WTC11 (cell line): ENCODE results near the gene NUSAP1. TPM values are rescaled to one million over a fixed set of nuclear protein-coding genes. Genes with fewer than 3 reads are reported as not detected.

ENCODE experiments used
- ATF6 ChIP-seq: sonication (generic); formaldehyde crosslinking; IDR thresholded peaks from 2 replicates; pipeline ENCODE4 v1.8.1; 2023; ENCODE audit warnings: mild to moderate bottlenecking, missing genetic modification reagents
- CBFB ChIP-seq: sonication (generic); formaldehyde crosslinking; IDR thresholded peaks from 2 replicates; pipeline ENCODE4 v1.8.1; 2022; ENCODE audit warnings: mild to moderate bottlenecking, low read depth, missing genetic modification reagents
- CREM ChIP-seq: sonication (generic); formaldehyde crosslinking; IDR thresholded peaks from 2 replicates; pipeline ENCODE4 v1.8.1; 2022; ENCODE audit warnings: mild to moderate bottlenecking, missing genetic modification reagents, moderate library complexity
- GRHL2 ChIP-seq: fragments of 250-450 bp; sonication (Bioruptor Pico); IDR thresholded peaks from 2 replicates; pipeline ENCODE4 v1.8.0; 2022; ENCODE audit warnings: mild to moderate bottlenecking, moderate library complexity; ENCODE audit not compliant: insufficient replicate concordance, severe bottlenecking
- HMGA2 ChIP-seq: fragments of 250-450 bp; sonication (Bioruptor Pico); IDR thresholded peaks from 2 replicates; pipeline ENCODE4 v1.4.0; 2021; ENCODE audit warnings: mild to moderate bottlenecking, moderate library complexity
- HMGXB4 ChIP-seq: sonication (generic); formaldehyde crosslinking; IDR thresholded peaks from 2 replicates; pipeline ENCODE4 v1.8.1; 2023; ENCODE audit warnings: mild to moderate bottlenecking, moderate library complexity, missing genetic modification reagents
- JUN ChIP-seq: sonication (generic); formaldehyde crosslinking; IDR thresholded peaks from 2 replicates; pipeline ENCODE4 v1.8.0; 2023; ENCODE audit warnings: mild to moderate bottlenecking, missing genetic modification reagents
- MYBL2 ChIP-seq: sonication (generic); formaldehyde crosslinking; IDR thresholded peaks from 2 replicates; pipeline ENCODE4 v1.8.1; 2023; ENCODE audit warnings: mild to moderate bottlenecking, moderate library complexity, missing genetic modification reagents
- NR2C2 ChIP-seq: sonication (generic); formaldehyde crosslinking; IDR thresholded peaks from 2 replicates; pipeline ENCODE4 v1.8.0; 2022; ENCODE audit warnings: mild to moderate bottlenecking, missing genetic modification reagents
- NR3C1 ChIP-seq: sonication (generic); formaldehyde crosslinking; conservative IDR thresholded peaks from 2 replicates; pipeline ENCODE4 v1.8.1; 2023; ENCODE audit warnings: low read depth, mild to moderate bottlenecking, missing genetic modification reagents
- RORB ChIP-seq: fragments of 250-450 bp; sonication (Bioruptor Pico); IDR thresholded peaks from 2 replicates; pipeline ENCODE4 v1.9.0; 2021; ENCODE audit warnings: mild to moderate bottlenecking
- TCF7 ChIP-seq: sonication (generic); formaldehyde crosslinking; IDR thresholded peaks from 2 replicates; pipeline ENCODE4 v1.8.0; 2022; ENCODE audit warnings: mild to moderate bottlenecking, low read depth, missing genetic modification reagents, moderate library complexity
- TEAD1 ChIP-seq: sonication (generic); formaldehyde crosslinking; IDR thresholded peaks from 2 replicates; pipeline ENCODE4 v1.8.0; 2022; ENCODE audit warnings: mild to moderate bottlenecking, missing genetic modification reagents
- TP53 ChIP-seq: sonication (generic); formaldehyde crosslinking; IDR thresholded peaks from 2 replicates; pipeline ENCODE4 v1.8.1; 2023; ENCODE audit warnings: mild to moderate bottlenecking, missing genetic modification reagents
- ZNF138 ChIP-seq: sonication (generic); formaldehyde crosslinking; conservative IDR thresholded peaks from 2 replicates; pipeline ENCODE4 v1.8.1; 2022; ENCODE audit warnings: mild to moderate bottlenecking, moderate library complexity, missing genetic modification reagents
- ZNF396 ChIP-seq: fragments of 250-450 bp; sonication (Bioruptor Pico); IDR thresholded peaks from 2 replicates; pipeline ENCODE4 v1.8.0; 2021; ENCODE audit warnings: mild to moderate bottlenecking, moderate library complexity, borderline replicate concordance
- ZNF416 ChIP-seq: fragments of 250-450 bp; sonication (Bioruptor Pico); IDR thresholded peaks from 2 replicates; pipeline ENCODE4 v1.9.0; 2021; ENCODE audit warnings: mild to moderate bottlenecking, inconsistent platforms
- total RNA-seq: library from RNA; stranded (reverse); gene quantifications from 3 replicates; pipeline ENCODE4 v1.2.3, GENCODE V29; 2021
- TF ChIP-seq, protein P1 (sequence below): sonication (generic); formaldehyde crosslinking; IDR thresholded peaks from 2 replicates; pipeline ENCODE4 v1.8.0; 2022; ENCODE audit warnings: mild to moderate bottlenecking, missing genetic modification reagents
- TF ChIP-seq, protein P2 (sequence below): sonication (generic); formaldehyde crosslinking; IDR thresholded peaks from 2 replicates; pipeline ENCODE4 v1.8.1; 2022; ENCODE audit warnings: low read depth, missing genetic modification reagents, borderline replicate concordance
- TF ChIP-seq, protein P3 (sequence below): fragments of 250-450 bp; sonication (Bioruptor Pico); IDR thresholded peaks from 2 replicates; pipeline ENCODE4 v1.9.0; 2021; ENCODE audit warnings: mild to moderate bottlenecking
- TF ChIP-seq, protein P4 (sequence below): sonication (generic); formaldehyde crosslinking; IDR thresholded peaks from 2 replicates; pipeline ENCODE4 v1.8.0; 2023; ENCODE audit warnings: mild to moderate bottlenecking, missing genetic modification reagents
- TF ChIP-seq, protein P5 (sequence below): sonication (generic); formaldehyde crosslinking; IDR thresholded peaks from 2 replicates; pipeline ENCODE4 v1.8.1; 2023; ENCODE audit warnings: mild to moderate bottlenecking, missing genetic modification reagents, borderline replicate concordance

Gene NUSAP1
- total RNA-seq, 1 experiment from 2014 or later, result 135 TPM

DNA sequence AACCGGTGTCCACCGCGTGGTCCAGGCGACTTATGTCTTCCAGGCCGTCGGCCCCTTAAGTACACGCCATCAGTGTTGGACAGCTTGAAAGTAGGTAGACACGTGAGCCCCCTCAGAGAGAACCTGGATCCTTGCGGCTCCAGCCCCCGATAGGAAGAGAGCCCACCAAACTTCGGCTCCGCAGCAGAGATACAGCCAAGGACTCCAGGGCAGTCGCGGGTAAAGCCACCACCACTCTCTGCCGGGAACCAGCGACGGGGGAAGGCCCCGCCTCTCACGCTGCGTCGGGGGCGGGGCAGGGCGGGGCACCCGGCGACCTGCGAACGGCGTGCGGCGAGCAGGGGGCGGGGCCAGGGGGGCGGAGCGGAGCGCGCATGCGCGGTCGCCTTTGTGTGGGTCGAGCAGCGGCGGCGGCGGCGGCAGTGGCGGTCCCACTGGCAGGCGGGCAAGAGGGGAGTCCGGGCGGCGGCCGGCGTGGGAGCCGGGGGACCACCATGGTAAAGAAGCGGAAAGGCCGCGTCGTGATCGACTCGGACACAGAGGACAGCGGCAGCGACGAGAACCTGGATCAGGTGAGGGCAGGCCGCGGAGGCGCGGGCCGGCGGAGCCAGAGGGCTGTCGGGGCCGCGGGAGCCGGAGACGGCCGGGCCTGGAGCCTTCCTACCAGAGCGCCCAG is 84.2 kb downstream of the NUSAP1 start, which contains the start of gene RTF1 (continued):
- no peak; the same call in 1 of the 2 replicates for TF ChIP-seq HMGXB4 (CRISPR knock-in tag)
- TF ChIP-seq, protein P1, sequence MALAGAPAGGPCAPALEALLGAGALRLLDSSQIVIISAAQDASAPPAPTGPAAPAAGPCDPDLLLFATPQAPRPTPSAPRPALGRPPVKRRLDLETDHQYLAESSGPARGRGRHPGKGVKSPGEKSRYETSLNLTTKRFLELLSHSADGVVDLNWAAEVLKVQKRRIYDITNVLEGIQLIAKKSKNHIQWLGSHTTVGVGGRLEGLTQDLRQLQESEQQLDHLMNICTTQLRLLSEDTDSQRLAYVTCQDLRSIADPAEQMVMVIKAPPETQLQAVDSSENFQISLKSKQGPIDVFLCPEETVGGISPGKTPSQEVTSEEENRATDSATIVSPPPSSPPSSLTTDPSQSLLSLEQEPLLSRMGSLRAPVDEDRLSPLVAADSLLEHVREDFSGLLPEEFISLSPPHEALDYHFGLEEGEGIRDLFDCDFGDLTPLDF (CRISPR knock-in tag), result no peak
- TF ChIP-seq NR3C1 (CRISPR knock-in tag), result no peak
- TF ChIP-seq TP53 (CRISPR knock-in tag), result no peak
- peak; percentile 15; the same call in 1 of the 2 replicates for TF ChIP-seq CREM (CRISPR knock-in tag)
- TF ChIP-seq ATF6, result no peak
- no peak for TF ChIP-seq ZNF416 (CRISPR knock-in tag)
- TF ChIP-seq HMGA2 (CRISPR knock-in tag), result no peak
- no peak for TF ChIP-seq CBFB (CRISPR knock-in tag)
- TF ChIP-seq, protein P2, sequence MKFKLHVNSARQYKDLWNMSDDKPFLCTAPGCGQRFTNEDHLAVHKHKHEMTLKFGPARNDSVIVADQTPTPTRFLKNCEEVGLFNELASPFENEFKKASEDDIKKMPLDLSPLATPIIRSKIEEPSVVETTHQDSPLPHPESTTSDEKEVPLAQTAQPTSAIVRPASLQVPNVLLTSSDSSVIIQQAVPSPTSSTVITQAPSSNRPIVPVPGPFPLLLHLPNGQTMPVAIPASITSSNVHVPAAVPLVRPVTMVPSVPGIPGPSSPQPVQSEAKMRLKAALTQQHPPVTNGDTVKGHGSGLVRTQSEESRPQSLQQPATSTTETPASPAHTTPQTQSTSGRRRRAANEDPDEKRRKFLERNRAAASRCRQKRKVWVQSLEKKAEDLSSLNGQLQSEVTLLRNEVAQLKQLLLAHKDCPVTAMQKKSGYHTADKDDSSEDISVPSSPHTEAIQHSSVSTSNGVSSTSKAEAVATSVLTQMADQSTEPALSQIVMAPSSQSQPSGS (CRISPR knock-in tag), result no peak
- TF ChIP-seq MYBL2 (CRISPR knock-in tag), result peak; percentile 69
- TF ChIP-seq ZNF396, result no peak
- TF ChIP-seq TCF7 (CRISPR knock-in tag), result 0 out of 2 replicates have a peak, but pooled peaks have one; percentile 18
- TF ChIP-seq TEAD1 (CRISPR knock-in tag), result no peak; the same call in 1 of the 2 replicates
- TF ChIP-seq JUN (CRISPR knock-in tag), result peak; percentile 82
- TF ChIP-seq, protein P3, sequence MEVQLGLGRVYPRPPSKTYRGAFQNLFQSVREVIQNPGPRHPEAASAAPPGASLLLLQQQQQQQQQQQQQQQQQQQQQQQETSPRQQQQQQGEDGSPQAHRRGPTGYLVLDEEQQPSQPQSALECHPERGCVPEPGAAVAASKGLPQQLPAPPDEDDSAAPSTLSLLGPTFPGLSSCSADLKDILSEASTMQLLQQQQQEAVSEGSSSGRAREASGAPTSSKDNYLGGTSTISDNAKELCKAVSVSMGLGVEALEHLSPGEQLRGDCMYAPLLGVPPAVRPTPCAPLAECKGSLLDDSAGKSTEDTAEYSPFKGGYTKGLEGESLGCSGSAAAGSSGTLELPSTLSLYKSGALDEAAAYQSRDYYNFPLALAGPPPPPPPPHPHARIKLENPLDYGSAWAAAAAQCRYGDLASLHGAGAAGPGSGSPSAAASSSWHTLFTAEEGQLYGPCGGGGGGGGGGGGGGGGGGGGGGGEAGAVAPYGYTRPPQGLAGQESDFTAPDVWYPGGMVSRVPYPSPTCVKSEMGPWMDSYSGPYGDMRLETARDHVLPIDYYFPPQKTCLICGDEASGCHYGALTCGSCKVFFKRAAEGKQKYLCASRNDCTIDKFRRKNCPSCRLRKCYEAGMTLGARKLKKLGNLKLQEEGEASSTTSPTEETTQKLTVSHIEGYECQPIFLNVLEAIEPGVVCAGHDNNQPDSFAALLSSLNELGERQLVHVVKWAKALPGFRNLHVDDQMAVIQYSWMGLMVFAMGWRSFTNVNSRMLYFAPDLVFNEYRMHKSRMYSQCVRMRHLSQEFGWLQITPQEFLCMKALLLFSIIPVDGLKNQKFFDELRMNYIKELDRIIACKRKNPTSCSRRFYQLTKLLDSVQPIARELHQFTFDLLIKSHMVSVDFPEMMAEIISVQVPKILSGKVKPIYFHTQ, result no peak
- TF ChIP-seq ZNF138 (CRISPR knock-in tag), result no peak
- TF ChIP-seq, protein P4, sequence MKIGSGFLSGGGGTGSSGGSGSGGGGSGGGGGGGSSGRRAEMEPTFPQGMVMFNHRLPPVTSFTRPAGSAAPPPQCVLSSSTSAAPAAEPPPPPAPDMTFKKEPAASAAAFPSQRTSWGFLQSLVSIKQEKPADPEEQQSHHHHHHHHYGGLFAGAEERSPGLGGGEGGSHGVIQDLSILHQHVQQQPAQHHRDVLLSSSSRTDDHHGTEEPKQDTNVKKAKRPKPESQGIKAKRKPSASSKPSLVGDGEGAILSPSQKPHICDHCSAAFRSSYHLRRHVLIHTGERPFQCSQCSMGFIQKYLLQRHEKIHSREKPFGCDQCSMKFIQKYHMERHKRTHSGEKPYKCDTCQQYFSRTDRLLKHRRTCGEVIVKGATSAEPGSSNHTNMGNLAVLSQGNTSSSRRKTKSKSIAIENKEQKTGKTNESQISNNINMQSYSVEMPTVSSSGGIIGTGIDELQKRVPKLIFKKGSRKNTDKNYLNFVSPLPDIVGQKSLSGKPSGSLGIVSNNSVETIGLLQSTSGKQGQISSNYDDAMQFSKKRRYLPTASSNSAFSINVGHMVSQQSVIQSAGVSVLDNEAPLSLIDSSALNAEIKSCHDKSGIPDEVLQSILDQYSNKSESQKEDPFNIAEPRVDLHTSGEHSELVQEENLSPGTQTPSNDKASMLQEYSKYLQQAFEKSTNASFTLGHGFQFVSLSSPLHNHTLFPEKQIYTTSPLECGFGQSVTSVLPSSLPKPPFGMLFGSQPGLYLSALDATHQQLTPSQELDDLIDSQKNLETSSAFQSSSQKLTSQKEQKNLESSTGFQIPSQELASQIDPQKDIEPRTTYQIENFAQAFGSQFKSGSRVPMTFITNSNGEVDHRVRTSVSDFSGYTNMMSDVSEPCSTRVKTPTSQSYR (CRISPR knock-in tag), result no peak
- TF ChIP-seq RORB (CRISPR knock-in tag), result no peak
- no peak for TF ChIP-seq GRHL2 (CRISPR knock-in tag)
- TF ChIP-seq, protein P5, sequence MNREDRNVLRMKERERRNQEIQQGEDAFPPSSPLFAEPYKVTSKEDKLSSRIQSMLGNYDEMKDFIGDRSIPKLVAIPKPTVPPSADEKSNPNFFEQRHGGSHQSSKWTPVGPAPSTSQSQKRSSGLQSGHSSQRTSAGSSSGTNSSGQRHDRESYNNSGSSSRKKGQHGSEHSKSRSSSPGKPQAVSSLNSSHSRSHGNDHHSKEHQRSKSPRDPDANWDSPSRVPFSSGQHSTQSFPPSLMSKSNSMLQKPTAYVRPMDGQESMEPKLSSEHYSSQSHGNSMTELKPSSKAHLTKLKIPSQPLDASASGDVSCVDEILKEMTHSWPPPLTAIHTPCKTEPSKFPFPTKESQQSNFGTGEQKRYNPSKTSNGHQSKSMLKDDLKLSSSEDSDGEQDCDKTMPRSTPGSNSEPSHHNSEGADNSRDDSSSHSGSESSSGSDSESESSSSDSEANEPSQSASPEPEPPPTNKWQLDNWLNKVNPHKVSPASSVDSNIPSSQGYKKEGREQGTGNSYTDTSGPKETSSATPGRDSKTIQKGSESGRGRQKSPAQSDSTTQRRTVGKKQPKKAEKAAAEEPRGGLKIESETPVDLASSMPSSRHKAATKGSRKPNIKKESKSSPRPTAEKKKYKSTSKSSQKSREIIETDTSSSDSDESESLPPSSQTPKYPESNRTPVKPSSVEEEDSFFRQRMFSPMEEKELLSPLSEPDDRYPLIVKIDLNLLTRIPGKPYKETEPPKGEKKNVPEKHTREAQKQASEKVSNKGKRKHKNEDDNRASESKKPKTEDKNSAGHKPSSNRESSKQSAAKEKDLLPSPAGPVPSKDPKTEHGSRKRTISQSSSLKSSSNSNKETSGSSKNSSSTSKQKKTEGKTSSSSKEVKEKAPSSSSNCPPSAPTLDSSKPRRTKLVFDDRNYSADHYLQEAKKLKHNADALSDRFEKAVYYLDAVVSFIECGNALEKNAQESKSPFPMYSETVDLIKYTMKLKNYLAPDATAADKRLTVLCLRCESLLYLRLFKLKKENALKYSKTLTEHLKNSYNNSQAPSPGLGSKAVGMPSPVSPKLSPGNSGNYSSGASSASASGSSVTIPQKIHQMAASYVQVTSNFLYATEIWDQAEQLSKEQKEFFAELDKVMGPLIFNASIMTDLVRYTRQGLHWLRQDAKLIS, result no peak
- TF ChIP-seq NR2C2 (CRISPR knock-in tag), result no peak
